Duodenal mucosa (tissue), 2 donors: ENCODE results near the gene CACNA2D3.

Experiments used
- H3K27ac ChIP-seq: one replicate; pipeline ENCODE4 v1.7.0; 2013; ENCODE audit warnings: low read depth, low read length
- H3K27me3 ChIP-seq, 2 donors: one replicate each; pipeline ENCODE4 v1.7.0; 2013; ENCODE audit warnings: low read length in 2 of 2, control low read depth in 1 of 2; ENCODE audit not compliant: insufficient read depth in 2 of 2, control insufficient read depth in 1 of 2
- H3K36me3 ChIP-seq, 2 donors: one replicate each; pipeline ENCODE4 v1.7.0; 2013; ENCODE audit warnings: low read length in 2 of 2, control low read depth in 1 of 2; ENCODE audit not compliant: insufficient read depth in 2 of 2, control insufficient read depth in 1 of 2
- H3K4me1 ChIP-seq, 2 donors: one replicate each; pipeline ENCODE4 v1.7.0; 2013; ENCODE audit warnings: low read length in 2 of 2, control low read depth in 1 of 2; ENCODE audit not compliant: insufficient read depth in 2 of 2, control insufficient read depth in 1 of 2
- H3K4me3 ChIP-seq, 2 donors: one replicate each; pipeline ENCODE4 v1.7.0; 2013; ENCODE audit warnings: low read length in 2 of 2, low read depth in 1 of 2
- H3K9ac ChIP-seq, 2 donors: one replicate each; pipeline ENCODE4 v1.7.0; 2013; ENCODE audit warnings: low read length in 2 of 2, low read depth in 1 of 2
- H3K9me3 ChIP-seq, 2 donors: one replicate each; pipeline ENCODE4 v1.7.0; 2013; ENCODE audit warnings: low read length in 2 of 2, control low read depth in 1 of 2; ENCODE audit not compliant: control insufficient read depth in 1 of 2

The CACNA2D3 gene

GRCh38 chr3:54928046-54928770 lies 805.9 kb downstream of the CACNA2D3 start, which contains the start of gene LRTM1:
TSS of gene LRTM1 (minus strand) at chr3:54928059. CDS start at chr3:54927911, 148 bp downstream.
- Histone ChIP-seq H3K9ac (no peak within 1 kb of the TSS), H3K9me3 (no peaks in the 10 kb centered on the region), H3K36me3 (no peaks in the 10 kb centered on the region), H3K4me3 (no peak within 1 kb of the TSS), H3K27ac (no peak within 1 kb of the TSS), H3K4me1 (no peaks in the 10 kb centered on the region), H3K27me3 (no peaks in the 10 kb centered on the region)

- Histone ChIP-seq H3K9me3 (no peaks in the 10 kb centered on the region), H3K27me3 (no peaks in the 10 kb centered on the region), H3K4me1 (no peaks in the 10 kb centered on the region), H3K9ac (no peak overlapping the region), H3K36me3 (no peaks in the 10 kb centered on the region), H3K4me3 (no peak overlapping the region), H3K27ac (no peak overlapping the region)
Measured at GRCh38 chr3:54931182-54931581, 808.8 kb downstream of the CACNA2D3 start.

GRCh38 chr3:54932606-54933005 lies 810.3 kb downstream of the CACNA2D3 start:
- no peaks in the 10 kb centered on the region for H3K4me1 ChIP-seq
- H3K36me3 ChIP-seq: no peaks in the 10 kb centered on the region
- no peaks in the 10 kb centered on the region for H3K27me3 ChIP-seq
- H3K27ac ChIP-seq: no peak overlapping the region
- H3K9ac ChIP-seq: no peak overlapping the region
- no peaks in the 10 kb centered on the region for H3K9me3 ChIP-seq
- no peak overlapping the region for H3K4me3 ChIP-seq

- H3K9ac ChIP-seq: no peak overlapping the region
- H3K4me3 ChIP-seq: no peak overlapping the region
- H3K4me1 ChIP-seq: no peaks in the 10 kb centered on the region
- H3K36me3 ChIP-seq: no peaks in the 10 kb centered on the region
- no peak overlapping the region for H3K27ac ChIP-seq
- peaks cover 0 to 5% of the 10 kb centered on the region in 2 donors for H3K27me3 ChIP-seq
- H3K9me3 ChIP-seq: no peaks in the 10 kb centered on the region
Measured at GRCh38 chr3:54935869-54936268, 813.5 kb downstream of the CACNA2D3 start.

- peaks cover 0 to 5% of the 10 kb centered on the region in 2 donors for H3K27me3 ChIP-seq
- H3K4me1 ChIP-seq: no peaks in the 10 kb centered on the region
- H3K9me3 ChIP-seq: no peaks in the 10 kb centered on the region
- H3K36me3 ChIP-seq: no peaks in the 10 kb centered on the region
- H3K27ac ChIP-seq: no peak overlapping the region
- no peak overlapping the region for H3K4me3 ChIP-seq
- no peak overlapping the region for H3K9ac ChIP-seq
Measured at GRCh38 chr3:54936561-54936960, 814.2 kb downstream of the CACNA2D3 start.

- no peaks in the 10 kb centered on the region for H3K9me3 ChIP-seq
- no peaks in the 10 kb centered on the region for H3K36me3 ChIP-seq
- H3K27ac ChIP-seq: no peak overlapping the region
- H3K4me1 ChIP-seq: no peaks in the 10 kb centered on the region
- H3K27me3 ChIP-seq: peaks cover 0 to 5% of the 10 kb centered on the region in 2 donors
- no peak overlapping the region for H3K9ac ChIP-seq
- no peak overlapping the region for H3K4me3 ChIP-seq
Measured at GRCh38 chr3:54939557-54940300, 817.4 kb downstream of the CACNA2D3 start.

- Histone ChIP-seq H3K4me3 (no peak overlapping the region), H3K9me3 (no peaks in the 10 kb centered on the region), H3K36me3 (no peaks in the 10 kb centered on the region), H3K4me1 (no peaks in the 10 kb centered on the region), H3K27me3 (peaks cover 0 to 5% of the 10 kb centered on the region in 2 donors), H3K9ac (no peak overlapping the region), H3K27ac (no peak overlapping the region)
Measured at GRCh38 chr3:54940971-54941370, 818.6 kb downstream of the CACNA2D3 start.

- Histone ChIP-seq H3K4me1 (no peaks in the 10 kb centered on the region), H3K9ac (no peak overlapping the region), H3K27me3 (peaks cover 0 to 5% of the 10 kb centered on the region in 2 donors), H3K4me3 (no peak overlapping the region), H3K9me3 (no peaks in the 10 kb centered on the region), H3K27ac (no peak overlapping the region), H3K36me3 (no peaks in the 10 kb centered on the region)
Measured at GRCh38 chr3:54941690-54942362, 819.5 kb downstream of the CACNA2D3 start.

- H3K4me3 ChIP-seq: no peak overlapping the region
- H3K9me3 ChIP-seq: no peaks in the 10 kb centered on the region
- H3K27ac ChIP-seq: no peak overlapping the region
- H3K36me3 ChIP-seq: no peaks in the 10 kb centered on the region
- H3K4me1 ChIP-seq: no peaks in the 10 kb centered on the region
- no peak overlapping the region for H3K9ac ChIP-seq
- no peaks in the 10 kb centered on the region for H3K27me3 ChIP-seq
Measured at GRCh38 chr3:54949491-54950044, 827.2 kb downstream of the CACNA2D3 start.
